Mesenteric fat pad (tissue), 1 donor: ENCODE results near the gene NTN4. TPM values are rescaled to one million over a fixed set of nuclear protein-coding genes. Genes with fewer than 3 reads are reported as not detected.
"Not testable (repeated sequence)": the region's sequence is repeated elsewhere in the genome, so short reads cannot be mapped to it uniquely, and the experiment has no call there.

Experiments
- DNase-seq: peaks from one replicate; pipeline ENCODE4 v3.0.0-alpha.2; 2020; ENCODE audit warnings: low spot score
- total RNA-seq: library from RNA; stranded (reverse); fragmentation: NEBNext Ultra II Directional; extraction: Animal tissue kit (Norgen Biotek cat#: 25700); gene quantifications from one replicate; pipeline ENCODE4 v1.2.1, GENCODE V29; 2021
- donor health status: DM: yes; HTN: yes; CAD: no.

NTN4 gene
- total RNA-seq, 1 donor from 2014 or later, result 11.6 TPM

GRCh38 chr12:95629392-95629791 lies 161.2 kb downstream of the NTN4 start:
- no peak for DNase-seq

GRCh38 chr12:95626854-95627253 lies 163.7 kb downstream of the NTN4 start:
- DNase-seq, result no peak

DNA sequence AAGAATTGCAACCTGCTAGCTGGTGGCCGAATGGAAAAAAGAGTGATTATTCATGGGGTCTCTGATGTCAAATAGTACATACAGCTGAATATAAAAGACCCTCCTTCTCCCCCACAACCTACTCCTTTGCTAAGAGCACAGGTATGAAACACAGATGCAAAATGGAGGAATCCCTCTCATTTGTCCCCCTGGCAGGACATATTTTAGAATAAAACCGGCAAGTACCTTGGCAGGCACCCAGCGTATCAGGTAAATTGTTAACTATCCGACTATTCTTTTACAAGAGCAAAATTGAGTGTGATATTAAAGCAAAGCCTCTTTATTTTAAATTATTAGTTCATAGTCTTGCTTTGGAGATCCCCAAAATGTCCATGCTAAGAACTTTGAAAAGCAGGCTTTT lies 165.6 kb downstream of the NTN4 start:
- no peak for DNase-seq

DNA sequence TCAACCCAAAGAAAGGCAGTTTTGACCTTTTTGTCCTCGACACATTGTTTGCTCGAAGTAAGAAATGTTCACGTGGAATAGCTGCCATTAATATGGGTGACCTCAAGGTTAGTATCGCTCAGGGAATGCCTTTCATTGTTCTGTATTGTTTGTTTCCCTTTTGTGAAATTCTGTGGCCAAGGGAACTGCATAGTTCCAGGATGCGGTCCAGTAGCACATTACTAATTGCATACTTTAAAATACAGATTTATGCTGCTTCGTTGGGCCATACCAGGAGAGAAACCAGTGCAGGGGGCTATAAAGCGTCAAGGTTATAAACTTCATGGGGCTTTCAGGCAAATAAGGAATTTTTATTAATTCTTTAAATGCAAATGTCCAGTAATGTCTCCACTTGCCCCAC lies 166.0 kb downstream of the NTN4 start:
- DNase-seq, result no peak

GRCh38 chr12:95623554-95624170 lies 166.9 kb downstream of the NTN4 start:
- DNase-seq, result no peak

DNA sequence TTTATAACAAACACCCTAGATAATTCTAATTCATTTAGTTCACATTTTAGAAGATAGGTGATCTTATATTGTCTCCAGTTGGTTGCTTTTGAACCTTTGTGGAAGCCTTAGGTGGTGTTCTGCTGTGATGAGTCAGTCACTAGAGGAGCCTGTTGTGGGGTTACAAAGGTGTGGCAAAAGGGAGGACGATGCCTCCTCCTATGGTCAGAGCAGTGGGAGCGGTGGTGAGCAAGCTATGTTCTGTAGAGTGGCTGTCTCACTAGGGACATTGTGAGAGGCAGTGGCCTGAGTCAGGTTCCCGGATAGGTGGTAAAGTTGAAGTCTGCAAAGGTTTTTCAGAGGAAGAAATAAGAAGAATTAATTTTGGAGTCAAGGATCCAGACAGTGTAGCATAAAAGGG lies 167.7 kb downstream of the NTN4 start:
- no peak for DNase-seq

- no peak for DNase-seq
Measured at GRCh38 chr12:95621725-95622124, 168.8 kb downstream of the NTN4 start.

DNA sequence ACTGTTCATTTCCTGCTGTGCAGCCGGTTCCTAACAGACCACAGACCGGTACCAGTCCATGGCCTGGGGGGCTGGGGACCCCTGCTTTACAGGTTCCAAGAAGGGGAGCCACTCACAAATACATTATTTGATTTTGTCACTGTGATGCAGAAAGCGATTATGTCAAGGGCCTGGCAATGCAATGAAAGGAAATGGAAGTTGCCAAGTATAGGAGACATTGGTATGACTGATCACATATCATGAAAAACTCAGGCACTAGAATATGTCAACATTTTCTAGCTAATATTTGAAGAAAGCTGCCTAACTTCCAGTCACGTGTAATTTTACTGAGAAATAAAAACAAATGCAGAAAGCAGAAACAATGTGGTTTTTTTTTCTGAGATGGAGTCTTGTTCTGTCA lies 170.4 kb downstream of the NTN4 start:
- no peak for DNase-seq

- DNase-seq, result not testable (repeated sequence)
Measured at GRCh38 chr12:95616470-95616869, 174.1 kb downstream of the NTN4 start.

DNA sequence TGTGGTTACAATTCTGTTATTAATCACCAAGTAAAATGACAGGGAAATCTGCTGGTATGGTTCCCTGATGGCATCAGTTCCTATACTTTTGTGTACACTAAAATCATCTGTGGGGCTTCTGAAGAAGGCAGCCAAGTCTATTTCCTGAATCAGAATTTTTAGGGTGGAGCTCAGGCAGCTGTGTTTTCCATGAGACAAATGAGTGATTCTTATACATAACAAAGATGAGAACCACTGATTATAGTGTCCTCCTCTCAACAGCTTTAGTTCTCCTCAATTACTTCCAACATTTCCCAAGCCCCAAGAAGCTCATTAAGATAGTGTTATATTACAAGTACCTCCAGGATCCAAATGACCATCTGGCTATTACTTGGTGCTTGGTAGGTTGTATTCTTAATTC lies 174.8 kb downstream of the NTN4 start:
- no peak for DNase-seq

- DNase-seq, result no peak
Measured at GRCh38 chr12:95614390-95614982, 176.1 kb downstream of the NTN4 start.

- no peak for DNase-seq
Measured at GRCh38 chr12:95613021-95613420, 177.5 kb downstream of the NTN4 start.

GRCh38 chr12:95611676-95612309 lies 178.8 kb downstream of the NTN4 start:
- DNase-seq, result no peak

GRCh38 chr12:95608252-95609033 lies 182.1 kb downstream of the NTN4 start:
- no peak for DNase-seq

Other genes with a start within 250 kb of the NTN4 start
- 1.3 TPM for gene USP44, start 239.3 kb downstream of the NTN4 start, total RNA-seq
- 15.7 TPM for gene SNRPF, start 68.2 kb upstream of the NTN4 start, total RNA-seq
- not detected for gene CCDC38, start 151.8 kb upstream of the NTN4 start, total RNA-seq
- 0.42 TPM for gene AMDHD1, start 152.6 kb upstream of the NTN4 start, total RNA-seq
- gene HAL, start 205.6 kb upstream of the NTN4 start, total RNA-seq, result 2.5 TPM
- gene LTA4H, start 244.8 kb upstream of the NTN4 start, total RNA-seq, result 47.0 TPM